HuH-7 (cell line): ENCODE results near the gene PDLIM7.
A peak's percentile ranks its signal among the peaks of the same experiment; 100 is the strongest.
"Not testable (repeated sequence)": the region's sequence is repeated elsewhere in the genome, so short reads cannot be mapped to it uniquely, and the experiment has no call there.

Experiments used
- DNase-seq: peaks from one replicate; pipeline ENCODE4 v3.0.0; 2011; ENCODE audit warnings: low spot score

Gene PDLIM7

GRCh38 chr5:177490311-177490991, 7.0 kb downstream of the PDLIM7 start:
- no peak for DNase-seq

- no peak for DNase-seq
These were observed 8.2 kb downstream of the PDLIM7 start for GRCh38 chr5:177489119-177489716.

GRCh38 chr5:177487975-177488374, 9.4 kb downstream of the PDLIM7 start:
- no peak for DNase-seq

GRCh38 chr5:177487144-177487543, 10.3 kb downstream of the PDLIM7 start:
- no peak for DNase-seq

- DNase-seq: no peak
These were observed 11.1 kb downstream of the PDLIM7 start for GRCh38 chr5:177486256-177486655.

- DNase-seq: not testable (repeated sequence)
These were observed 11.7 kb downstream of the PDLIM7 start for GRCh38 chr5:177485753-177486152.

GRCh38 chr5:177484902-177485549, 12.4 kb downstream of the PDLIM7 start:
- DNase-seq: no peak

- no peak for DNase-seq
These were observed 13.2 kb downstream of the PDLIM7 start for GRCh38 chr5:177483994-177484901.

GRCh38 chr5:177483042-177483441, 14.4 kb downstream of the PDLIM7 start:
- no peak for DNase-seq

- no peak for DNase-seq
These were observed 15.0 kb downstream of the PDLIM7 start for GRCh38 chr5:177482359-177482795.

- DNase-seq: no peak
These were observed 17.6 kb downstream of the PDLIM7 start for GRCh38 chr5:177479774-177480173.

GRCh38 chr5:177478711-177479646, 18.4 kb downstream of the PDLIM7 start:
- DNase-seq: no peak

- no peak for DNase-seq
These were observed 19.5 kb downstream of the PDLIM7 start for GRCh38 chr5:177477701-177478477.

GRCh38 chr5:177476531-177477233, 20.7 kb downstream of the PDLIM7 start:
- no peak for DNase-seq

- no peak for DNase-seq
These were observed 21.6 kb downstream of the PDLIM7 start for GRCh38 chr5:177475563-177476427.

- DNase-seq: no peak
These were observed 22.4 kb downstream of the PDLIM7 start for GRCh38 chr5:177474846-177475562.

- no peak for DNase-seq
These were observed 23.4 kb downstream of the PDLIM7 start for GRCh38 chr5:177474002-177474476.

GRCh38 chr5:177473443-177474001, 23.9 kb downstream of the PDLIM7 start, which contains the start of gene DBN1:
DBN1 (minus strand) TSS chr5:177473634; CDS start chr5:177473521, 113 bp downstream.
- DNase-seq: peak; percentile 84
